ENCODE data around the gene SMIM14.

DNA sequence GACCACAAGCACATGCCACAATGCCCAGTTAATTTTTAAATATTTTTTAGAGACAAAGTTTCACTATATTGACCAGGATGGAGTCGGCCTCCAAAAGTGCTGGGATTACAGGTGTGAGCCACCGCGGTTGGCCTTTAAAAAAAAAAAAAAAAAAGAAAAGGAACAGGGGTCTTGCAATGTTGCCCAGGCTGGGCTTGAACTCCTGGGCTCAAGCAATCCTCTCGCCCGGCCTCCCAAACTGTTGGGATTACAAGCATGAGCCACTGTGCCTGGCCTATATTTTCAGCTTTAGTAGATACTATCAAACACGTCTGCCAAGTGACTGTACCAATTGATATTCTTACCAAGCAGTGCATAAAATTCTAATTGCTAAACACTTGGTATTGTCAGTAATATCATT lies 120.2 kb downstream of the SMIM14 start:
- no peak for TF ChIP-seq EZH2 (IDR thresholded peaks at IDR 0.05)
- TF ChIP-seq CTCF (IDR thresholded peaks at IDR 0.05), result no peak

Measured in neural progenitor cell (in vitro differentiated cells).